CD1c-positive myeloid dendritic cell (primary cell): ENCODE data around the gene AGBL4.

Source experiments
- DNase-seq: peaks from one replicate; pipeline ENCODE4 v3.0.0-alpha.2; 2016; ENCODE audit errors: extremely low spot score

Gene AGBL4

GRCh38 chr1:48592330-48592729 lies 1431.4 kb downstream of the AGBL4 start:
- DNase-seq: no peak

GRCh38 chr1:48591181-48591580 lies 1432.6 kb downstream of the AGBL4 start:
- no peak for DNase-seq

- DNase-seq: no peak
Observed at GRCh38 chr1:48588061-48588460, 1435.7 kb downstream of the AGBL4 start.

- no peak for DNase-seq
Observed at GRCh38 chr1:48582408-48582807, 1441.3 kb downstream of the AGBL4 start.

- DNase-seq: no peak
Observed at GRCh38 chr1:48581270-48581669, 1442.5 kb downstream of the AGBL4 start.

- no peak for DNase-seq
Observed at GRCh38 chr1:48576565-48576964, 1447.2 kb downstream of the AGBL4 start.

- DNase-seq: peak; percentile 10
Observed at GRCh38 chr1:48572646-48573258, 1451.0 kb downstream of the AGBL4 start.

GRCh38 chr1:48572134-48572533 lies 1451.6 kb downstream of the AGBL4 start:
- no peak for DNase-seq

- DNase-seq: no peak
Observed at GRCh38 chr1:48571303-48571987, 1452.3 kb downstream of the AGBL4 start.

GRCh38 chr1:48570568-48570967 lies 1453.2 kb downstream of the AGBL4 start:
- no peak for DNase-seq

GRCh38 chr1:48568501-48568900 lies 1455.3 kb downstream of the AGBL4 start:
- DNase-seq: no peak

- no peak for DNase-seq
Observed at GRCh38 chr1:48566492-48566891, 1457.3 kb downstream of the AGBL4 start.

- DNase-seq: no peak
Observed at GRCh38 chr1:48563021-48563420, 1460.7 kb downstream of the AGBL4 start.

- DNase-seq: no peak
Observed at GRCh38 chr1:48561444-48561843, 1462.3 kb downstream of the AGBL4 start.

- DNase-seq: no peak
Observed at GRCh38 chr1:48560577-48560976, 1463.2 kb downstream of the AGBL4 start.

GRCh38 chr1:48560116-48560515 lies 1463.6 kb downstream of the AGBL4 start:
- DNase-seq: no peak

GRCh38 chr1:48558366-48558765 lies 1465.4 kb downstream of the AGBL4 start:
- DNase-seq: no peak

- DNase-seq: no peak
Observed at GRCh38 chr1:48556186-48556850, 1467.4 kb downstream of the AGBL4 start.

- no peak for DNase-seq
Observed at GRCh38 chr1:48555271-48555670, 1468.5 kb downstream of the AGBL4 start.

- no peak for DNase-seq
Observed at GRCh38 chr1:48552903-48553606, 1470.7 kb downstream of the AGBL4 start.

GRCh38 chr1:48552420-48552819 lies 1471.3 kb downstream of the AGBL4 start:
- no peak for DNase-seq

GRCh38 chr1:48548985-48549384 lies 1474.8 kb downstream of the AGBL4 start:
- no peak for DNase-seq
